ENCODE results near the gene RTKN. TPM values are rescaled to one million over a fixed set of nuclear protein-coding genes. Genes with fewer than 3 reads are reported as not detected.

RTKN gene
- total RNA-seq, 1 donor from 2014 or later, result 88.7 TPM

DNA sequence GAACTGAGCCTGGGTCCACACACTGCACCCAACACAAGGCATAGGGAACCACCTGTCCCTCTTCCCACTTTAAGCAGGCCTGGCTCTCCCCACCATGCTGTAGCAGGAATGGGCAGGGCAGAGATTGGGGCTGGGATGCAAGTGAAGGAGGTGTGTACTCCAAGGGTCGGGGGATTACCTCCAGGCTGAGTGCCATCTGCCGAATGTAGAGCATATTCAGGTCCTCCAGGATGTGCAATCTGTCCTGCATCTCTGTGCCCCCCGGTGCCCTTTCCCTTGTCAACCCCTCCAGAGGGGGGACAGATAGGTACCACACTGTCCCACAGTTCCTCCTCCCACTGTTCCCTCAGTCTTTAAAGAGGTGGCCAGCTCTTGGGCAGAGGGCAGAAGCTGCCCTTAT, 2.4 kb downstream of the RTKN start:
- Mint-ChIP-seq H3K36me3 (ENCODE audit: unreplicated experiment) (no peaks in the 10 kb centered on the region), H3K4me3 (ENCODE audit: unreplicated experiment) (peak overlapping the region; percentile 95), H3K27me3 (ENCODE audit: unreplicated experiment) (peaks cover 13% of the 10 kb centered on the region), H3K9me3 (ENCODE audit: unreplicated experiment) (peaks cover 16% of the 10 kb centered on the region), H3K27ac (ENCODE audit: unreplicated experiment) (peak overlapping the region; percentile 99), H3K4me1 (ENCODE audit: low read depth, unreplicated experiment) (peaks cover 24% of the 10 kb centered on the region)
- DNase-seq, result no peak
- TF ChIP-seq, protein P1, sequence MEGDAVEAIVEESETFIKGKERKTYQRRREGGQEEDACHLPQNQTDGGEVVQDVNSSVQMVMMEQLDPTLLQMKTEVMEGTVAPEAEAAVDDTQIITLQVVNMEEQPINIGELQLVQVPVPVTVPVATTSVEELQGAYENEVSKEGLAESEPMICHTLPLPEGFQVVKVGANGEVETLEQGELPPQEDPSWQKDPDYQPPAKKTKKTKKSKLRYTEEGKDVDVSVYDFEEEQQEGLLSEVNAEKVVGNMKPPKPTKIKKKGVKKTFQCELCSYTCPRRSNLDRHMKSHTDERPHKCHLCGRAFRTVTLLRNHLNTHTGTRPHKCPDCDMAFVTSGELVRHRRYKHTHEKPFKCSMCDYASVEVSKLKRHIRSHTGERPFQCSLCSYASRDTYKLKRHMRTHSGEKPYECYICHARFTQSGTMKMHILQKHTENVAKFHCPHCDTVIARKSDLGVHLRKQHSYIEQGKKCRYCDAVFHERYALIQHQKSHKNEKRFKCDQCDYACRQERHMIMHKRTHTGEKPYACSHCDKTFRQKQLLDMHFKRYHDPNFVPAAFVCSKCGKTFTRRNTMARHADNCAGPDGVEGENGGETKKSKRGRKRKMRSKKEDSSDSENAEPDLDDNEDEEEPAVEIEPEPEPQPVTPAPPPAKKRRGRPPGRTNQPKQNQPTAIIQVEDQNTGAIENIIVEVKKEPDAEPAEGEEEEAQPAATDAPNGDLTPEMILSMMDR (IDR thresholded peaks at IDR 0.05; ENCODE audit: partially characterized antibody, unreplicated experiment), result no peak

GRCh38 chr2:74438248-74438647, 3.5 kb downstream of the RTKN start:
- H3K4me3 Mint-ChIP-seq (ENCODE audit: unreplicated experiment), result peak overlapping the region; percentile 95
- peak overlapping the region; percentile 81 for H3K27ac Mint-ChIP-seq (ENCODE audit: unreplicated experiment)
- no peaks in the 10 kb centered on the region for H3K36me3 Mint-ChIP-seq (ENCODE audit: unreplicated experiment)
- H3K4me1 Mint-ChIP-seq (ENCODE audit: low read depth, unreplicated experiment), result peaks cover 24% of the 10 kb centered on the region
- DNase-seq, result no peak
- TF ChIP-seq, protein P1 (IDR thresholded peaks at IDR 0.05; ENCODE audit: partially characterized antibody, unreplicated experiment), result no peak
- H3K9me3 Mint-ChIP-seq (ENCODE audit: unreplicated experiment), result peaks cover 16% of the 10 kb centered on the region
- H3K27me3 Mint-ChIP-seq (ENCODE audit: unreplicated experiment), result peaks cover 13% of the 10 kb centered on the region

GRCh38 chr2:74436848-74437695, 4.7 kb downstream of the RTKN start:
- H3K36me3 Mint-ChIP-seq (ENCODE audit: unreplicated experiment), result no peaks in the 10 kb centered on the region
- TF ChIP-seq, protein P1 (IDR thresholded peaks at IDR 0.05; ENCODE audit: partially characterized antibody, unreplicated experiment), result no peak
- peaks cover 14% of the 10 kb centered on the region for H3K9me3 Mint-ChIP-seq (ENCODE audit: unreplicated experiment)
- peak overlapping the region; percentile 36 for H3K4me3 Mint-ChIP-seq (ENCODE audit: unreplicated experiment)
- H3K27ac Mint-ChIP-seq (ENCODE audit: unreplicated experiment), result no peak overlapping the region
- peaks cover 11% of the 10 kb centered on the region for H3K27me3 Mint-ChIP-seq (ENCODE audit: unreplicated experiment)
- peaks cover 24% of the 10 kb centered on the region for H3K4me1 Mint-ChIP-seq (ENCODE audit: low read depth, unreplicated experiment)
- DNase-seq, result no peak

DNA sequence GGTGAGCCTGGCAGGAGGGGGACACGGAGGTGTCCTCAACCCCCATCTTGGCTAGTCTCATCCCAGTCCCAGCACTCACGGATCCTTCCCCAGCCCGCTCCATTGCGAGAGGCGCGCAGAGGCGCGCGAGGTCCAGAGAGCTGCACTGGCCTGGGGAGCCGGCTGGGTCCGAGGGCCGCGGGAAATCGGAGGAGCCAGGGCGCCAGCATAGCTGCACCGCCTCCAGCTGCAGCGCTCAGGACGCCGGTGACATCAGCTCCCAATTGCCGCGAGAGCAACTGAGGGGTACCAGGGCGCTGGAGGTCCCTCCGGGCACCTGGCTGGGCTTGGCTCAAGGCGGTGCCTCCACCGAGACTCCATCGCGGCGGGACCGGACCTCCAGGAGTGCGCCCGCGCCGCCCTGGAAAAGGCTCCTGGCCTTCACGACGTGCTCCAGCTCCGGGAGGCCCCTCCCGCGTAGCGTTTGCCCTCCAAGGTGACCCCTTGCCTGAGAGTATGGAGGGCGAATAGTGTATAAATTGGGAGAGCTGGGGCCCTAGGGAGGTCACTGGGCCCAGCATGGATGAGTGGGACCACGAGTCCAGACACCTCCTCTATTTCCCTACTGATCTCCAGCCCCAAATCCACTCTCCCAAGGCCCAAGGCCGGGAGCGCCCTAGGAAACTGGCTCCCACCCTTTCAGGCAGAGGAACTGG, 5.5 kb downstream of the RTKN start:
- no peak for DNase-seq
- H3K4me3 Mint-ChIP-seq (ENCODE audit: unreplicated experiment), result no peak overlapping the region
- peaks cover 24% of the 10 kb centered on the region for H3K4me1 Mint-ChIP-seq (ENCODE audit: low read depth, unreplicated experiment)
- TF ChIP-seq, protein P1 (IDR thresholded peaks at IDR 0.05; ENCODE audit: partially characterized antibody, unreplicated experiment), result no peak
- H3K27ac Mint-ChIP-seq (ENCODE audit: unreplicated experiment), result no peak overlapping the region
- H3K9me3 Mint-ChIP-seq (ENCODE audit: unreplicated experiment), result peaks cover 14% of the 10 kb centered on the region
- H3K27me3 Mint-ChIP-seq (ENCODE audit: unreplicated experiment), result peaks cover 11% of the 10 kb centered on the region
- H3K36me3 Mint-ChIP-seq (ENCODE audit: unreplicated experiment), result no peaks in the 10 kb centered on the region

GRCh38 chr2:74430502-74430901, 11.2 kb downstream of the RTKN start:
- H3K9me3 Mint-ChIP-seq (ENCODE audit: unreplicated experiment), result peaks cover 6% of the 10 kb centered on the region
- no peaks in the 10 kb centered on the region for H3K36me3 Mint-ChIP-seq (ENCODE audit: unreplicated experiment)
- no peak for DNase-seq
- TF ChIP-seq, protein P1 (IDR thresholded peaks at IDR 0.05; ENCODE audit: partially characterized antibody, unreplicated experiment), result no peak
- peaks cover 3% of the 10 kb centered on the region for H3K27me3 Mint-ChIP-seq (ENCODE audit: unreplicated experiment)
- H3K4me1 Mint-ChIP-seq (ENCODE audit: low read depth, unreplicated experiment), result peaks cover 2% of the 10 kb centered on the region
- H3K27ac Mint-ChIP-seq (ENCODE audit: unreplicated experiment), result no peak overlapping the region
- no peak overlapping the region for H3K4me3 Mint-ChIP-seq (ENCODE audit: unreplicated experiment)
